Breast epithelium (tissue), 4 donors: Measurements from ENCODE around the gene TSPYL2. TPM values are rescaled to one million over a fixed set of nuclear protein-coding genes. Genes with fewer than 3 reads are reported as not detected.

Experiments used
- DNase-seq, 2 donors: peaks; one replicate each; pipeline ENCODE4 v3.0.0-alpha.2; 2019; ENCODE audit warnings: low spot score in 2 of 2
- H3K27ac ChIP-seq, 2 donors: fragments of 200-600 bp; sonication (generic) in 1 of 2; one replicate each; pipeline ENCODE4 v1.5.1; 2016 to 2019; ENCODE audit warnings: mild to moderate bottlenecking in 1 of 2
- H3K27me3 ChIP-seq, 2 donors: fragments of 200-600 bp; sonication (generic) in 1 of 2; one replicate each; pipeline versions ENCODE4 v1.5.1 to v1.6.0; 2017 to 2019; ENCODE audit warnings: control low read depth in 1 of 2, mild to moderate bottlenecking in 1 of 2
- H3K36me3 ChIP-seq: fragments of 200-600 bp; one replicate; pipeline ENCODE4 v1.5.1; 2019
- H3K4me1 ChIP-seq, 2 donors: fragments of 200-600 bp; sonication (generic); one replicate each; pipeline ENCODE4 v1.5.1; 2016 to 2019; ENCODE audit warnings: control low read depth in 1 of 2
- H3K4me3 ChIP-seq, 3 donors: fragments of 200-600 bp; sonication (generic); 1 replicate in 2 of 3; 2 replicates in 1 of 3; pipeline ENCODE4 v1.5.1; 2016 to 2019; ENCODE audit warnings: mild to moderate bottlenecking in 3 of 3, moderate library complexity in 2 of 3
- H3K9me3 ChIP-seq, 2 donors: fragments of 200-600 bp; sonication (generic) in 1 of 2; one replicate each; pipeline ENCODE4 v1.5.1; 2016 to 2019; ENCODE audit warnings: control low read depth in 1 of 2
- CTCF ChIP-seq, 3 donors: fragments of 450-650 bp; IDR thresholded peaks; one replicate each; pipeline ENCODE4 v1.5.1; 2016 to 2017; ENCODE audit warnings: antibody characterized with exemption in 3 of 3, mild to moderate bottlenecking in 3 of 3, moderate library complexity in 3 of 3
- POLR2A ChIP-seq: fragments of 450-650 bp; IDR thresholded peaks from one replicate; pipeline ENCODE4 v1.6.1; 2016; ENCODE audit warnings: antibody characterized with exemption, mild to moderate bottlenecking, moderate library complexity
- POLR2AphosphoS5 ChIP-seq, 3 donors: sonication (generic); formaldehyde crosslinking; IDR thresholded peaks; one replicate each; pipeline ENCODE4 v1.6.1; 2017; ENCODE audit warnings: antibody characterized with exemption in 3 of 3
- intact Hi-C: fragments of 100-400 bp; cut with DNase I; formaldehyde crosslinking; loops from one replicate; pipeline ENCODE4 v1.15.1; 2023; ENCODE audit warnings: low total_unique reads
- total RNA-seq, 3 donors: library from RNA; depleted of rRNA; stranded (reverse); fragments of >200 nt; gene quantifications; one replicate each; pipeline ENCODE4 v1.1.0, GENCODE V29; 2016

TSPYL2 gene
- total RNA-seq, 3 donors from 2014 or later, result 63.4 to 82.7 (median 76.4) TPM

GRCh38 chrX:53122013-53122412 is 39.8 kb downstream of the TSPYL2 start:
- no peaks in the 10 kb centered on the region for H3K36me3 ChIP-seq
- intact Hi-C loops, result no loop called here

GRCh38 chrX:53125506-53125905 is 43.3 kb downstream of the TSPYL2 start:
- Histone ChIP-seq H3K27me3 (peaks cover 0 to 19% of the 10 kb centered on the region in 2 donors), H3K9me3 (peaks cover 0 to 11% of the 10 kb centered on the region in 2 donors), H3K4me1 (no peaks in the 10 kb centered on the region), H3K27ac (no peak overlapping the region), H3K36me3 (no peaks in the 10 kb centered on the region), H3K4me3 (no peak overlapping the region)
- TF ChIP-seq POLR2A (no peak), POLR2AphosphoS5 (IDR thresholded peaks at IDR 0.05) (no peak), CTCF (IDR thresholded peaks at IDR 0.05) (no peak)
- intact Hi-C loops, result no loop called here
- DNase-seq, result no peak

More at GRCh38 chrX:53122013-53122412, 39.8 kb downstream of the TSPYL2 start:
- Histone ChIP-seq H3K4me1 (no peaks in the 10 kb centered on the region), H3K27me3 (peaks cover 0 to 24% of the 10 kb centered on the region in 2 donors), H3K4me3 (no peak overlapping the region), H3K27ac (no peak overlapping the region), H3K9me3 (peaks cover 0 to 6% of the 10 kb centered on the region in 2 donors)
- TF ChIP-seq CTCF (IDR thresholded peaks at IDR 0.05), result no peak
- DNase-seq, result no peak

GRCh38 chrX:53126377-53126776 is 44.2 kb downstream of the TSPYL2 start:
- peaks cover 0 to 22% of the 10 kb centered on the region in 2 donors for H3K27me3 ChIP-seq
- intact Hi-C loops, result no loop called here
- no peak overlapping the region for H3K27ac ChIP-seq
- TF ChIP-seq CTCF (IDR thresholded peaks at IDR 0.05) (no peak), POLR2AphosphoS5 (IDR thresholded peaks at IDR 0.05) (no peak), POLR2A (no peak)
- no peak overlapping the region for H3K4me3 ChIP-seq
- H3K4me1 ChIP-seq, result no peaks in the 10 kb centered on the region
- peaks cover 0 to 11% of the 10 kb centered on the region in 2 donors for H3K9me3 ChIP-seq
- no peak for DNase-seq
- H3K36me3 ChIP-seq, result no peaks in the 10 kb centered on the region

- Histone ChIP-seq H3K4me3 (no peak overlapping the region), H3K27ac (no peak overlapping the region), H3K4me1 (no peaks in the 10 kb centered on the region), H3K27me3 (peaks cover 0 to 25% of the 10 kb centered on the region in 2 donors), H3K9me3 (peaks cover 0 to 11% of the 10 kb centered on the region in 2 donors), H3K36me3 (no peaks in the 10 kb centered on the region)
- TF ChIP-seq CTCF (IDR thresholded peaks at IDR 0.05), result no peak
- TF ChIP-seq POLR2A, result no peak
- TF ChIP-seq POLR2AphosphoS5 (IDR thresholded peaks at IDR 0.05), result no peak
- DNase-seq, result no peak
- intact Hi-C loops, result no loop called here
Observed at GRCh38 chrX:53128097-53128749, 46.1 kb downstream of the TSPYL2 start.

- TF ChIP-seq POLR2AphosphoS5 (IDR thresholded peaks at IDR 0.05) (no peak), CTCF (IDR thresholded peaks at IDR 0.05) (no peak), POLR2A (no peak)
- Histone ChIP-seq H3K4me3 (no peak overlapping the region), H3K4me1 (no peaks in the 10 kb centered on the region), H3K9me3 (no peaks in the 10 kb centered on the region), H3K36me3 (no peaks in the 10 kb centered on the region), H3K27me3 (peaks cover 0 to 12% of the 10 kb centered on the region in 2 donors), H3K27ac (no peak overlapping the region)
- no peak for DNase-seq
- intact Hi-C loops, result no loop called here
Observed at GRCh38 chrX:53133400-53133799, 51.2 kb downstream of the TSPYL2 start.
